Upper lobe of right lung (tissue), 1 donor: ENCODE results near the gene PACRG. TPM values are rescaled to one million over a fixed set of nuclear protein-coding genes. Genes with fewer than 3 reads are reported as not detected.

Source experiments
- ATAC-seq: fragments of 200-7000 bp; cut with Tn5 transposase; one replicate; pipeline ENCODE4 v1.9.1; 2020; ENCODE audit warnings: mild to moderate bottlenecking, moderate library complexity
- DNase-seq: peaks from one replicate; pipeline ENCODE4 v3.0.0-alpha.2; 2020
- H3K27ac ChIP-seq: fragments of 200-600 bp; one replicate; pipeline ENCODE4 v1.8.0; 2022
- H3K27me3 ChIP-seq: fragments of 200-600 bp; one replicate; pipeline ENCODE4 v1.8.0; 2022; ENCODE audit warnings: mild to moderate bottlenecking
- H3K36me3 ChIP-seq: fragments of 200-600 bp; one replicate; pipeline ENCODE4 v1.8.0; 2022
- H3K4me1 ChIP-seq: fragments of 200-600 bp; one replicate; pipeline ENCODE4 v1.8.0; 2022
- H3K4me3 ChIP-seq: fragments of 200-600 bp; one replicate; pipeline ENCODE4 v1.8.0; 2022; ENCODE audit warnings: mild to moderate bottlenecking
- H3K9me3 ChIP-seq: fragments of 200-600 bp; one replicate; pipeline ENCODE4 v1.8.0; 2022
- intact Hi-C: fragments of 100-400 bp; cut with DNase I; formaldehyde crosslinking; loops from one replicate; pipeline ENCODE4 v1.11.0; 2022
- total RNA-seq: library from RNA; stranded (reverse); fragmentation: NEBNext Ultra II Directional; extraction: Animal tissue kit (Norgen Biotek cat#: 25700); gene quantifications from one replicate; pipeline ENCODE4 v1.2.1, GENCODE V29; 2021
- TF ChIP-seq, protein P1 (sequence below): fragments of 200-600 bp; IDR thresholded peaks from one replicate; pipeline ENCODE4 v1.8.0; 2022; ENCODE audit warnings: antibody characterized with exemption
- donor health status: DM: no; HTN: yes; CAD: no; lungs with severe emphysema.

Gene PACRG
- total RNA-seq, 1 donor from 2014 or later = 1.5 TPM

DNA sequence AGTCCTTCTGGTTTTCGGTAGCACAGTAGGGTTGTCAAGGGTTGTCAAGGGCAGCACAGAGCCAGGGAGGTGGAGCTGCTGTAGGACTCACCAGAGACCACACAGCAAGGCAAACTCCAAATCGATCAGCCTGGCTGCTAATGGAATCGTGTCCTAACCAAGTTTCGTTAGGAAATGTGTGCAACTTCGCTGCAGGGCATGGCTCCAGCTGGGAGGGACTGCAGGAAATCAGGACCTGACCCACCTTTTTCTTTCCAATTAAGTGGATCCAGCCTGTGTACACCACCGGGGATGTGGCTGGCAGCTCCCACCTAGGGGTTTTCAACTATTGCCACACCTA is 435.1 kb downstream of the PACRG start:
- DNase-seq (no peak), ATAC-seq (no peak)
- H3K4me3 ChIP-seq = no peak overlapping the region
- TF ChIP-seq, protein P1, sequence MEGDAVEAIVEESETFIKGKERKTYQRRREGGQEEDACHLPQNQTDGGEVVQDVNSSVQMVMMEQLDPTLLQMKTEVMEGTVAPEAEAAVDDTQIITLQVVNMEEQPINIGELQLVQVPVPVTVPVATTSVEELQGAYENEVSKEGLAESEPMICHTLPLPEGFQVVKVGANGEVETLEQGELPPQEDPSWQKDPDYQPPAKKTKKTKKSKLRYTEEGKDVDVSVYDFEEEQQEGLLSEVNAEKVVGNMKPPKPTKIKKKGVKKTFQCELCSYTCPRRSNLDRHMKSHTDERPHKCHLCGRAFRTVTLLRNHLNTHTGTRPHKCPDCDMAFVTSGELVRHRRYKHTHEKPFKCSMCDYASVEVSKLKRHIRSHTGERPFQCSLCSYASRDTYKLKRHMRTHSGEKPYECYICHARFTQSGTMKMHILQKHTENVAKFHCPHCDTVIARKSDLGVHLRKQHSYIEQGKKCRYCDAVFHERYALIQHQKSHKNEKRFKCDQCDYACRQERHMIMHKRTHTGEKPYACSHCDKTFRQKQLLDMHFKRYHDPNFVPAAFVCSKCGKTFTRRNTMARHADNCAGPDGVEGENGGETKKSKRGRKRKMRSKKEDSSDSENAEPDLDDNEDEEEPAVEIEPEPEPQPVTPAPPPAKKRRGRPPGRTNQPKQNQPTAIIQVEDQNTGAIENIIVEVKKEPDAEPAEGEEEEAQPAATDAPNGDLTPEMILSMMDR = no peak
- H3K27ac ChIP-seq = no peak overlapping the region
- no peaks in the 10 kb centered on the region for H3K36me3 ChIP-seq
- no peaks in the 10 kb centered on the region for H3K9me3 ChIP-seq
- no peaks in the 10 kb centered on the region for H3K4me1 ChIP-seq
- H3K27me3 ChIP-seq = no peaks in the 10 kb centered on the region
- intact Hi-C loops = no loop called here

DNA sequence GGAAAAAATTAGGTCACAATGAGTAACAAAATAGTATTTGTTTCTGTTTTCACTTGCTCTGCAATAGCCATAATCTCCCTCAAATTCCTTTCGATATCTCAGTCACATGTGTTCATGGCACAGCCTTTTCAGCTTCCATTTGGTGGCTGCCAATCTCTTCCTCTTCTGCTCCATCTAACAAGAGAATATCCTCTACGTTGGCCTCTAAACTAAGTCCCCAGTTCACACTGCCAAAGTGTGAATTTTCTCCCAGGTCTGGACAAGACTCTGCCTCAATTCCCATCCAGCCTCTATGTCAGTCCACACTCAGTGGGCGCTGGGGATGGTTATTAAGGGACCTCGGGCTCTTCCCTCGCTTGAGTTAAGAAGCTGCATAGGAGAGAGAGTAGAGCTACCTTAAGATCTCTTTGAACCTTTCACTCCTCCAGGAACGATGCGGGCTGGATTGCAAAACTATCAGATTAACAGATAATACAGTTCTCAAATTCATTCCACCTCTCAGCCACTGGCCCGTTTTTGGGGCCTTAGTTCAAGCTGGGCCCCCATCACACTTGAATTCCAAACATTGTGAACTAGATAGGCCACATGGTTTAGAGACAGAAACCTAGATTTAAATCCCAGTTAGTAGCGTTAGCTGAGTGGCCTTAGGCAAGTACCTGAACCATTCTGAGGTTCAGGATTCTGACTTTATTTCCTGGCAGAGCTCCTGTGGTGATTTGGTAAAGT is 436.6 kb downstream of the PACRG start:
- DNase-seq (no peak), ATAC-seq (no peak)
- intact Hi-C loops = no loop called here
- no peak overlapping the region for H3K27ac ChIP-seq
- H3K36me3 ChIP-seq = no peaks in the 10 kb centered on the region
- H3K4me3 ChIP-seq = no peak overlapping the region
- H3K27me3 ChIP-seq = no peaks in the 10 kb centered on the region
- TF ChIP-seq, protein P1 = no peak
- no peaks in the 10 kb centered on the region for H3K4me1 ChIP-seq
- no peaks in the 10 kb centered on the region for H3K9me3 ChIP-seq

DNA sequence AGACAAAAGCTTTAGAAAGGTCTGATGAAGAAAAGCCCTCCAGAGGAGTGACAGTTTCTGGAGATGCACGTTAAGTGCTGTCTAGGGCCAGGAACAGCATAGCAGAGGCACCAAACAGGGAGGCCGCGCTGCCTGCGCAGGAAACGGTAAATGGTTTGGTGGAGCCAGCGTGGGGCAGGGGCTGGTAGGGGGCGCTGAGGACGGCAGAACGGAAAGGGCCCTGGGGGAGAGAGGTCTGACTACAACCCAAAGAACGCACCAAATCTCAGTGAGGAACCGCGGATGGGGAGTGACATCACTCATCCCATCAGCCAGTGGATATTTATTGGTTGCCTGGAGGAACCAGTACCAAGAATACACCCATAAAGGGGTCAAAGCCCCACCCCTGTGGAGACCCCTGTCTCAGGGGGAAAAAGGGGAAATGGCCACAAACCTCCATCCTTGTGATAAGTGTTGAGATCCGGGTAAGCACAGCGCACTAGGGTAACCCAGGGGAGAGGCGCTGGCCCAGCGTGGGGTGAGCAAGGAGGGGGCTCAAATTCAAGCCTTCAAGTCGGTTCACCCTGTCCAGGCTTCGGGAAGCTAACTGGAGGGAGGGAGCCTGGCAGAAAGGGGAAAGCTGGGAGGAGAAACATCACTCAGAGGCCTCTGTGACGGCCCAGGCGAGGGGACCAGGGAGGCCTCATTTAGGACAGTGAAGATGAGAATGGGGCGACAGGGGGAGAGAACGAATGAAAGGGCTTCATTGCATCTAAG is 437.6 kb downstream of the PACRG start:
- intact Hi-C loops = no loop called here
- TF ChIP-seq, protein P1 = no peak
- Histone ChIP-seq H3K4me1 (no peaks in the 10 kb centered on the region), H3K9me3 (no peaks in the 10 kb centered on the region), H3K36me3 (no peaks in the 10 kb centered on the region), H3K4me3 (no peak overlapping the region), H3K27ac (no peak overlapping the region), H3K27me3 (no peaks in the 10 kb centered on the region)
- DNase-seq (no peak), ATAC-seq (no peak)

DNA sequence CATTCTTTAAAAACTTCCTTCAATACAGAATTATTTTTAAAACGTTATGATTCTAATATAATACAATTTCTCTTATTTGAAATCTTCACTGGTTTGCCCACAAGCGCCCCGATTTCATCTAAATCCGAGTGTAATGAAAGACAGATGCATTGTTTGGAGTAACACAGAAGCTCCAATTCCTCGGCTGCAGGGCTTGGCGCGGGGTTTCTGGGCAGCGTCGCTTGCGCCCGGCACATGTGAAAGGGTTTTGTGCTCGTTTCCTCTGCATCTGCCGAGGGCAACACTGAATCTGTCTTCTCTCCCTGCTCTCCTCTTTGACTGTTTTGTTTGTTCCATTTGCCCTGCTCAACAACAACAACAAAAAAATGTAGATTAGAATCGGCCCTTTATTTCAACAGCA is 438.1 kb downstream of the PACRG start:
- H3K27ac ChIP-seq = no peak overlapping the region
- no peaks in the 10 kb centered on the region for H3K36me3 ChIP-seq
- ATAC-seq = no peak
- H3K27me3 ChIP-seq = no peaks in the 10 kb centered on the region
- H3K9me3 ChIP-seq = no peaks in the 10 kb centered on the region
- TF ChIP-seq, protein P1 = no peak
- intact Hi-C loops = no loop called here
- H3K4me3 ChIP-seq = no peak overlapping the region
- no peak for DNase-seq
- no peaks in the 10 kb centered on the region for H3K4me1 ChIP-seq

DNA sequence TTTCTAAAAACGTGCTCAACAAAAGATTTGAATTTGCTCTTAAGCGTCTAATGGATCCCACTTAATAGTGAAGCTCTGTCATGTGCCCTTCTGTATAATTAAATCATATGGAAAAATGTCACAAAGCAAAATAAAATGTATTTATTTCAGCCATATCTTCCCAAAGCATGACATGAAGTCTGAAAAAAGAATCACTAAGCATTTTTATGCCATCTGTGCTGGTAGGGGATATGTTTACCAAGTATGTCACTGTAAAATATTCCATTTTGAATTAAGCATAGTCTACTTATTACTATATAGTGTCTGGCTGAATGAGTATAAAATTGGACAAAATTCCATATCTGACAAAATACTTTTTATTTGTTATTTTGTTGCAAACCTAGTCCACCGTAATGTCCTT is 438.7 kb downstream of the PACRG start:
- DNase-seq = no peak
- ATAC-seq = no peak
- intact Hi-C loops = no loop called here

More for the DNA sequence above, 438.7 kb downstream of the PACRG start:
- no peaks in the 10 kb centered on the region for H3K9me3 ChIP-seq
- H3K4me3 ChIP-seq = no peak overlapping the region
- TF ChIP-seq, protein P1 = no peak
- H3K27ac ChIP-seq = no peak overlapping the region
- H3K36me3 ChIP-seq = no peaks in the 10 kb centered on the region
- H3K27me3 ChIP-seq = no peaks in the 10 kb centered on the region
- H3K4me1 ChIP-seq = no peaks in the 10 kb centered on the region
